H9 (cell line): ENCODE results near the gene ACAD8. TPM values are rescaled to one million over a fixed set of nuclear protein-coding genes. Genes with fewer than 3 reads are reported as not detected.
A peak's percentile ranks its signal among the peaks of the same experiment; 100 is the strongest.

Source experiments
- DNase-seq: peaks from one replicate; pipeline ENCODE4 v3.0.0-alpha.2; 2017
- H2AFZ ChIP-seq: one replicate; pipeline ENCODE4 v1.6.1; 2013; ENCODE audit warnings: mild to moderate bottlenecking, low read length, control low read depth, moderate library complexity
- H2AK5ac ChIP-seq: 2 replicates; pipeline ENCODE4 v1.6.1; 2013; ENCODE audit warnings: low read length, control low read depth, mixed read lengths; ENCODE audit not compliant: insufficient read length
- H2BK120ac ChIP-seq: one replicate; pipeline ENCODE4 v1.6.1; 2013; ENCODE audit warnings: low read depth, mild to moderate bottlenecking, low read length, control low read depth, inconsistent platforms; ENCODE audit not compliant: poor library complexity, severe bottlenecking
- H2BK12ac ChIP-seq: 2 replicates; pipeline ENCODE4 v1.6.1; 2013; ENCODE audit warnings: low read length, control low read depth, mixed read lengths, low read depth; ENCODE audit not compliant: insufficient read length
- H2BK15ac ChIP-seq: 2 replicates; pipeline ENCODE4 v1.6.1; 2013; ENCODE audit warnings: low read depth, low read length, control low read depth
- H2BK20ac ChIP-seq: one replicate; pipeline ENCODE4 v1.6.1; 2013; ENCODE audit warnings: low read depth, mild to moderate bottlenecking, low read length, control low read depth, inconsistent platforms; ENCODE audit not compliant: poor library complexity, severe bottlenecking
- H2BK5ac ChIP-seq: 2 replicates; pipeline ENCODE4 v1.6.1; 2013; ENCODE audit warnings: low read length, control low read depth, mixed read lengths; ENCODE audit not compliant: insufficient read length
- H3K14ac ChIP-seq: 2 replicates; pipeline ENCODE4 v1.6.1; 2013; ENCODE audit warnings: low read length, control low read depth; ENCODE audit not compliant: insufficient read depth
- H3K18ac ChIP-seq: 2 replicates; pipeline ENCODE4 v1.6.1; 2013; ENCODE audit warnings: low read depth, mild to moderate bottlenecking, mixed read lengths, low read length, control low read depth; ENCODE audit not compliant: insufficient read length
- H3K23ac ChIP-seq: 2 replicates; pipeline ENCODE4 v1.6.1; 2013; ENCODE audit warnings: low read length, control low read depth, mixed read lengths, low read depth; ENCODE audit not compliant: insufficient read length
- H3K23me2 ChIP-seq: 2 replicates; pipeline ENCODE4 v1.6.1; 2013; ENCODE audit warnings: low read depth, mild to moderate bottlenecking, mixed read lengths, low read length, control low read depth; ENCODE audit not compliant: insufficient read length, poor library complexity, severe bottlenecking
- H3K27ac ChIP-seq: 2 replicates; pipeline ENCODE4 v1.5.1; 2013; ENCODE audit warnings: low read length, control low read depth, mixed read lengths, low read depth; ENCODE audit not compliant: insufficient read length
- H3K27me3 ChIP-seq: 2 replicates; pipeline ENCODE4 v1.6.1; 2013; ENCODE audit warnings: low read length, control low read depth, inconsistent platforms; ENCODE audit not compliant: insufficient read depth
- H3K4ac ChIP-seq: 2 replicates; pipeline ENCODE4 v1.6.1; 2013; ENCODE audit warnings: low read depth, mild to moderate bottlenecking, control low read depth, inconsistent platforms, low read length, moderate library complexity
- H3K4me1 ChIP-seq: 2 replicates; pipeline ENCODE4 v1.6.1; 2013; ENCODE audit warnings: low read length, control low read depth, inconsistent platforms; ENCODE audit not compliant: insufficient read depth
- H3K4me2 ChIP-seq: 2 replicates; pipeline ENCODE4 v1.6.1; 2013; ENCODE audit warnings: low read length, control low read depth, mixed read lengths; ENCODE audit not compliant: insufficient read length, insufficient read depth
- H3K56ac ChIP-seq: 2 replicates; pipeline ENCODE4 v1.6.1; 2013; ENCODE audit warnings: low read depth, mild to moderate bottlenecking, mixed read lengths, low read length, control low read depth; ENCODE audit not compliant: insufficient read length
- H3K79me1 ChIP-seq: 2 replicates; pipeline ENCODE4 v1.6.1; 2013; ENCODE audit warnings: low read depth, mild to moderate bottlenecking, moderate library complexity, low read length, control low read depth, inconsistent platforms; ENCODE audit not compliant: insufficient read depth, poor library complexity, severe bottlenecking
- H3K79me2 ChIP-seq: 2 replicates; pipeline ENCODE4 v1.6.1; 2013; ENCODE audit warnings: low read length, control low read depth, inconsistent platforms; ENCODE audit not compliant: insufficient read depth
- H3K9ac ChIP-seq: 2 replicates; pipeline ENCODE4 v1.6.1; 2013; ENCODE audit warnings: low read length, control low read depth, mixed read lengths; ENCODE audit not compliant: insufficient read length; ENCODE audit errors: extremely low read depth
- H3K9me3 ChIP-seq: one replicate; pipeline ENCODE4 v1.6.1; 2013; ENCODE audit warnings: low read depth, low read length, inconsistent platforms; ENCODE audit not compliant: control insufficient read depth
- H3T11ph ChIP-seq: one replicate; pipeline ENCODE4 v1.6.1; 2013; ENCODE audit warnings: mild to moderate bottlenecking, low read length, control low read depth, inconsistent platforms
- H4K20me1 ChIP-seq: one replicate; pipeline ENCODE4 v1.6.1; 2013; ENCODE audit not compliant: control insufficient read depth, insufficient read length, insufficient read depth
- H4K5ac ChIP-seq: 2 replicates; pipeline ENCODE4 v1.6.1; 2013; ENCODE audit warnings: low read depth, mild to moderate bottlenecking, mixed read lengths, low read length, control low read depth; ENCODE audit not compliant: insufficient read length
- H4K8ac ChIP-seq: replicated peaks from 2 replicates; pipeline ENCODE4 v1.6.1; 2013; ENCODE audit warnings: low read length, control low read depth, mixed read lengths, low read depth; ENCODE audit not compliant: insufficient read length
- H4K91ac ChIP-seq: 2 replicates; pipeline ENCODE4 v1.6.1; 2013; ENCODE audit warnings: low read depth, mild to moderate bottlenecking, moderate library complexity, mixed read lengths, low read length, control low read depth; ENCODE audit not compliant: insufficient read length
- H3K27ac Mint-ChIP-seq, 3 experiments: 2 replicates in 2 of 3; 3 replicates in 1 of 3; pipeline ENCODE4 v1.8.0; 2020 to 2021; ENCODE audit warnings: mixed read lengths in 3 of 3, mild to moderate bottlenecking in 1 of 3, moderate library complexity in 1 of 3
- H3K27me3 Mint-ChIP-seq: 2 replicates; pipeline ENCODE4 v1.8.0; 2021; ENCODE audit warnings: low read depth, mild to moderate bottlenecking, moderate library complexity, mixed read lengths
- H3K36me3 Mint-ChIP-seq, 3 experiments: 2 replicates in 2 of 3; 3 replicates in 1 of 3; pipeline ENCODE4 v1.8.0; 2020 to 2021; ENCODE audit warnings: low read depth in 3 of 3, mixed read lengths in 3 of 3; ENCODE audit not compliant: insufficient read depth in 1 of 3
- H3K4me1 Mint-ChIP-seq, 2 experiments: 2 replicates each; pipeline ENCODE4 v1.8.0; 2020; ENCODE audit warnings: mixed read lengths in 2 of 2
- H3K4me3 Mint-ChIP-seq, 2 experiments: 2 replicates in 1 of 2; 3 replicates in 1 of 2; pipeline ENCODE4 v1.8.0; 2020 to 2021; ENCODE audit warnings: mild to moderate bottlenecking in 2 of 2, mixed read lengths in 2 of 2, moderate library complexity in 1 of 2
- H3K9me3 Mint-ChIP-seq, 2 experiments: 2 replicates in 1 of 2; 3 replicates in 1 of 2; pipeline ENCODE4 v1.8.0; 2020; ENCODE audit warnings: mild to moderate bottlenecking in 2 of 2, mixed read lengths in 2 of 2, moderate library complexity in 1 of 2
- CTCF ChIP-seq: fragments of 200-600 bp; sonication (generic); conservative IDR thresholded peaks from 3 replicates; pipeline ENCODE4 v1.8.0; 2021; ENCODE audit warnings: antibody characterized with exemption, mild to moderate bottlenecking
- WGBS: extraction: QIAGEN DNeasy Blood & Tissue Kit; methylation state at CpG from one replicate; pipeline ENCODE4 v1.1.7; 2013; ENCODE audit warnings: missing lambda C conversion rate, low lambda C conversion rate, mixed read lengths; ENCODE audit not compliant: insufficient read length; ENCODE audit errors: extremely low coverage; 5-methylcytosine and 5-hydroxymethylcytosine counted together
- total RNA-seq: library from RNA; stranded (reverse); gene quantifications from 2 replicates; pipeline ENCODE4 v1.2.1, GENCODE V29; 2021

ACAD8 gene
- total RNA-seq, 1 experiment from 2014 or later = 46.8 TPM

- no peaks in the 10 kb centered on the region; a peak in 1 of 5 replicates for H3K9me3 Mint-ChIP-seq
- WGBS = no CpG with 5 or more reads among the region's 7 CpGs
- H2AK5ac ChIP-seq = no peak overlapping the region
- no peak for DNase-seq
- H2BK5ac ChIP-seq = no peak overlapping the region
- H3K14ac ChIP-seq = no peak overlapping the region
- H3K56ac ChIP-seq = no peak overlapping the region
- H4K91ac ChIP-seq = no peak overlapping the region
- no peak overlapping the region for H2BK120ac ChIP-seq
- no peak overlapping the region for H3K4ac ChIP-seq
- H3K79me1 ChIP-seq = no peaks in the 10 kb centered on the region
- H2AFZ ChIP-seq = no peak overlapping the region
- H4K5ac ChIP-seq = no peak overlapping the region
- no peak overlapping the region for H4K8ac ChIP-seq
- H3K27me3 Mint-ChIP-seq = no peaks in the 10 kb centered on the region
- H2BK20ac ChIP-seq = no peak overlapping the region
- no peaks in the 10 kb centered on the region for H3K4me1 ChIP-seq
- H2BK12ac ChIP-seq = no peak overlapping the region
- TF ChIP-seq CTCF = no peak
- no peaks in the 10 kb centered on the region for H3K23me2 ChIP-seq
- no peak overlapping the region for H3K4me3 Mint-ChIP-seq
- no peaks in the 10 kb centered on the region for H3K27me3 ChIP-seq
- H3K27ac ChIP-seq = no peak overlapping the region
- H3K23ac ChIP-seq = no peak overlapping the region
- H3K36me3 Mint-ChIP-seq = peaks cover 13 to 37% (median 23%) of the 10 kb centered on the region in 3 experiments
- no peaks in the 10 kb centered on the region for H3K9me3 ChIP-seq
- H4K20me1 ChIP-seq = no peaks in the 10 kb centered on the region
- peaks cover 12 to 14% of the 10 kb centered on the region in 2 experiments for H3K4me1 Mint-ChIP-seq
- no peaks in the 10 kb centered on the region for H3K79me2 ChIP-seq
- no peak overlapping the region for H3K9ac ChIP-seq
- peak overlapping the region in 2 of 3 experiments; percentile 73 to 92; a peak in 4 of 7 replicates for H3K27ac Mint-ChIP-seq
- no peak overlapping the region for H2BK15ac ChIP-seq
- H3K4me2 ChIP-seq = no peak overlapping the region
- no peak overlapping the region for H3K18ac ChIP-seq
- H3T11ph ChIP-seq = no peak overlapping the region
These were observed 37.3 kb downstream of the ACAD8 start for GRCh38 chr11:134290646-134291045.
